K562 (cell line): Measurements from ENCODE around the gene CTRB1. TPM values are rescaled to one million over a fixed set of nuclear protein-coding genes. Genes with fewer than 3 reads are reported as not detected.

ENCODE experiments used
- ATAC-seq: fragments of 200-7000 bp; cut with Tn5 transposase; 3 replicates; pipeline ENCODE4 v1.9.1; 2020; ENCODE audit warnings: moderate library complexity
- BruUV-seq: library from RNA; stranded (reverse); fragments of 400-500 nt; replicated peaks from 2 replicates; lab custom pipeline; 2021; lab: Mats Ljungman, UMichigan
- CTCF ChIA-PET: fragments of 300-600 bp; formaldehyde crosslinking; extraction: SDS; loops from one replicate; lab custom pipeline; 2021; ENCODE audit warnings: low intra/inter-chr PET ratio; lab: Yijun Ruan, JAX
- POLR2A ChIA-PET: fragments of 300-600, 350-650 bp; sonication (Branson Sonifier 250); formaldehyde crosslinking; extraction: SDS; loops from one replicate; lab custom pipeline; 2021; ENCODE audit warnings: antibody characterized with exemption, inconsistent platforms; lab: Yijun Ruan, JAX
- DNase-seq, 4 experiments: peaks; one replicate each; pipeline versions ENCODE4 v3.0.0 to v3.0.0-alpha.2; 2011 to 2018; ENCODE audit warnings: low spot score in 3 of 4, mixed read lengths in 3 of 4; ENCODE audit errors: extremely low read depth in 1 of 4
- FAIRE-seq: peaks from 2 replicates; lab custom pipeline; 2011; peaks lifted over from hg19 to GRCh38; lab: Jason Lieb, UNC
- H2AFZ ChIP-seq: 2 replicates; pipeline ENCODE4 v1.6.0; 2011; ENCODE audit warnings: low read depth, low read length, control low read depth, inconsistent platforms
- H3K27ac ChIP-seq: fragments of 200-600 bp; 3 replicates; pipeline ENCODE4 v1.8.0; 2011; ENCODE audit warnings: low read depth, mild to moderate bottlenecking, control low read depth, inconsistent platforms, low read length, moderate library complexity, mixed read lengths; ENCODE audit errors: extremely low read depth
- H3K27me3 ChIP-seq, 2 experiments: fragments of 300-600 bp in 1 of 2; 2 replicates in 1 of 2; 3 replicates in 1 of 2; pipeline versions ENCODE4 v1.6.0 to v1.8.0; 2011; ENCODE audit warnings: inconsistent platforms in 2 of 2, low read length in 2 of 2, mild to moderate bottlenecking in 1 of 2, mixed read lengths in 1 of 2, moderate library complexity in 1 of 2; ENCODE audit not compliant: control insufficient read depth in 2 of 2, insufficient read depth in 2 of 2
- H3K36me3 ChIP-seq: fragments of 300-600 bp; 3 replicates; pipeline ENCODE4 v1.8.0; 2011; ENCODE audit warnings: mild to moderate bottlenecking, low read length, inconsistent platforms; ENCODE audit not compliant: control insufficient read depth, insufficient read depth
- H3K4me1 ChIP-seq, 2 experiments: fragments of 200-600 bp in 1 of 2; replicated peaks in 1 of 2; 2 replicates in 1 of 2; 3 replicates in 1 of 2; pipeline versions ENCODE4 v1.5.1 to v1.8.0; 2011; ENCODE audit warnings: inconsistent platforms in 2 of 2, low read length in 2 of 2, mild to moderate bottlenecking in 1 of 2, mixed read lengths in 1 of 2, moderate library complexity in 1 of 2; ENCODE audit not compliant: control insufficient read depth in 2 of 2, insufficient read depth in 2 of 2
- H3K4me2 ChIP-seq: 2 replicates; pipeline ENCODE4 v1.6.1; 2011; ENCODE audit warnings: low read length, control low read depth, inconsistent platforms, mixed read lengths; ENCODE audit not compliant: insufficient read depth
- H3K4me3 ChIP-seq: fragments of 200-600 bp; sonication (generic), shearing (Covaris generic); 2 replicates; pipeline ENCODE4 v1.5.1; 2016; ENCODE audit warnings: control low read depth, inconsistent platforms
- H3K79me2 ChIP-seq: fragments of 200-600 bp; 3 replicates; pipeline ENCODE4 v1.8.0; 2011; ENCODE audit warnings: low read length, inconsistent platforms; ENCODE audit not compliant: control insufficient read depth, insufficient read depth
- H3K9ac ChIP-seq, 2 experiments: 2 replicates each; pipeline versions ENCODE4 v1.6.0 to v1.6.1; 2011; ENCODE audit warnings: low read depth in 2 of 2, low read length in 2 of 2, control low read depth in 1 of 2, inconsistent platforms in 1 of 2, mild to moderate bottlenecking in 1 of 2, mixed read lengths in 1 of 2; ENCODE audit not compliant: insufficient read depth in 1 of 2
- H3K9me1 ChIP-seq: one replicate; pipeline ENCODE4 v1.6.0; 2011; ENCODE audit warnings: inconsistent platforms, mild to moderate bottlenecking, low read length, moderate library complexity; ENCODE audit not compliant: control insufficient read depth, insufficient read depth
- H3K9me3 ChIP-seq: replicated peaks from 2 replicates; pipeline ENCODE4 v1.5.1; 2011; ENCODE audit warnings: low read depth, low read length, inconsistent platforms; ENCODE audit not compliant: control insufficient read depth, insufficient read depth
- H4K20me1 ChIP-seq: replicated peaks from 2 replicates; pipeline ENCODE4 v1.6.1; 2011; ENCODE audit warnings: low read length, inconsistent platforms, mixed read lengths; ENCODE audit not compliant: control insufficient read depth, insufficient read depth
- BRD9 ChIP-seq: fragments of 450-650 bp; IDR thresholded peaks from 2 replicates; pipeline ENCODE4 v1.6.1; 2018; ENCODE audit warnings: low read depth; ENCODE audit not compliant: partially characterized antibody
- CBFA2T3 ChIP-seq: fragments of 450-650 bp; IDR thresholded peaks from 2 replicates; pipeline ENCODE4 v1.6.1; 2017
- GTF2E2 ChIP-seq: fragments of 200-800 bp; sonication (Bioruptor generic); IDR thresholded peaks from 2 replicates; pipeline ENCODE4 v1.6.1; 2016; ENCODE audit warnings: missing genetic modification characterization, missing compliant biosample characterization
- HOXB6 ChIP-seq: fragments of 250-450 bp; sonication (Bioruptor Pico); IDR thresholded peaks from 2 replicates; pipeline ENCODE4 v1.5.1; 2022; ENCODE audit warnings: mild to moderate bottlenecking, borderline replicate concordance
- JUND ChIP-seq, 2 experiments: IDR thresholded peaks; 2 replicates in 1 of 2; 3 replicates in 1 of 2; pipeline ENCODE4 v1.6.1; 2011; ENCODE audit warnings: borderline replicate concordance in 2 of 2, low read depth in 2 of 2, low read length in 2 of 2, improper control_type of control experiment in 1 of 2, missing biosample characterization in 1 of 2, missing genetic modification characterization in 1 of 2, missing genetic modification reagents in 1 of 2
- NFE2L1 ChIP-seq: fragments of 450-650 bp; IDR thresholded peaks from 2 replicates; pipeline ENCODE4 v1.6.1; 2016; ENCODE audit warnings: missing genetic modification characterization, low read depth, mild to moderate bottlenecking, missing compliant biosample characterization, moderate library complexity, borderline replicate concordance
- PRMT5 ChIP-seq: sonication (generic); formaldehyde crosslinking; IDR thresholded peaks from 2 replicates; pipeline ENCODE4 v1.5.0; 2020; ENCODE audit warnings: missing genetic modification reagents
- RCOR1 ChIP-seq, 2 experiments: IDR thresholded peaks; 2 replicates each; pipeline ENCODE4 v1.6.1; 2012; ENCODE audit warnings: low read depth in 2 of 2, low read length in 2 of 2, borderline replicate concordance in 1 of 2, improper control_type of control experiment in 1 of 2
- SPI1 ChIP-seq: IDR thresholded peaks from 2 replicates; pipeline ENCODE4 v1.6.1; 2011; ENCODE audit warnings: low read depth, low read length, control low read depth, borderline replicate concordance
- TRIM28 ChIP-seq: fragments of 450-650 bp; IDR thresholded peaks from 2 replicates; pipeline ENCODE4 v1.6.1; 2017
- ZBTB26 ChIP-seq: fragments of 450-650 bp; formaldehyde crosslinking; IDR thresholded peaks from 2 replicates; pipeline ENCODE4 v1.4.0; 2022; ENCODE audit warnings: missing genetic modification characterization
- ZNF408 ChIP-seq: fragments of 250-450 bp; sonication (Bioruptor Pico); IDR thresholded peaks from 2 replicates; pipeline ENCODE4 v1.4.0; 2020; ENCODE audit warnings: low read depth, mild to moderate bottlenecking, moderate library complexity
- WGBS: fragments of 100-300 bp; shearing (Covaris generic); methylation state at CpG from one replicate; pipeline ENCODE4 v1.1.6; 2016; ENCODE audit warnings: low coverage, mixed read lengths; ENCODE audit not compliant: insufficient coverage; ENCODE audit errors: missing lambda C conversion rate; 5-methylcytosine and 5-hydroxymethylcytosine counted together
- in situ Hi-C: fragments of 300-500 bp; cut with MboI; formaldehyde crosslinking; loops from 4 replicates; pipeline ENCODE4 v1.15.0; 2018; ENCODE audit warnings: inconsistent platforms, mixed read lengths
- intact Hi-C: fragments of 100-400 bp; cut with micrococcal nuclease; formaldehyde crosslinking; loops from 2 replicates; pipeline ENCODE4 v1.14.2; 2022
- polyA plus RNA-seq, 8 experiments: library from polyadenylated mRNA; depleted of rRNA in 4 of 8; stranded (reverse) in 5 of 8; unstranded in 3 of 8; fragments of >200 nt; fragmentation: Nextera tagmentation in 2 of 8; fragmentation: Illumina TruSeq in 1 of 8; extraction: Ambion mirVana in 2 of 8; extraction: Trizol in 1 of 8; gene quantifications; 2 replicates each; pipeline versions ENCODE4 v1.2.1 to v1.2.3, GENCODE V29; 2011 to 2014; ENCODE audit warnings: inconsistent platforms in 1 of 8, missing spikeins in 1 of 8
- total RNA-seq, 7 experiments: library from RNA; depleted of rRNA in 6 of 7; stranded (reverse); fragments of >200 nt in 6 of 7; fragmentation: Illumina TruSeq in 2 of 7; extraction: Trizol in 2 of 7; gene quantifications; 2 replicates each; pipeline versions ENCODE4 v1.2.1 to v1.2.3, GENCODE V29; 2011 to 2021; ENCODE audit warnings: low replicate concordance in 1 of 7
- TF ChIP-seq, protein P1 (sequence below): fragments of 200-400 bp; formaldehyde crosslinking; IDR thresholded peaks from 2 replicates; pipeline ENCODE4 v1.6.1; 2017; ENCODE audit warnings: mild to moderate bottlenecking, low read depth, low read length, moderate library complexity

CTRB1 gene
- total and polyA plus RNA-seq, 9 of the 15 experiments (the other 6 are each of a cell fraction or from before 2014, with no cell fraction given), result 2.3 TPM; not detected in 8

DNA sequence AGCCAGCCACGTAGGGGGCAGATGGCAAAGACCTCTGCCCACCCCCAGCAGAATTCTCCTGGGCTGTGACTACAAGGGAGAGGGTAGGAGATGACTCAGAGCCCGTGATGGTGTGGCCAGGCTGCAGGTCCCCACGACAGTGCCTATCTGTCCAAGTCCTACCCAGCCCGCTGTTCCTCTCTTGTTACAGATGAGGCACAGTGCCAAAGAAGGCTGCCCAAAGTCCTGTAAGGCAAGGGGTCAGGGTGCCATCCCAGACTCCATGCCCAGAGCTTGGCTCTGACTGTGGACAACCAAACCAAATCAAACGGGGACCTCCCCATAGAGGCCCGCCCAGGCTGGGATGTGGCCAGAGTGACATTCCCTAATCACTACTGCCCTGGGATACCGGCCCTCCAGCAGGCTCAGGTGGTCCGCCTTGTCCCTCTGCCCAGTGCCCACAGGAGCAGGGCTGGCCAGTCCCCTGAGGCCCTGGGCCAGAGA lies 45.2 kb downstream of the CTRB1 start:
- TSS peak; percentile 39 for BruUV-seq
- no peaks in the 10 kb centered on the region for H3K36me3 ChIP-seq
- H3K27me3 ChIP-seq, result no peaks in the 10 kb centered on the region
- intact Hi-C loops (no loop called here), in situ Hi-C loops (no loop called here)
- no peaks in the 10 kb centered on the region for H4K20me1 ChIP-seq
- H3K4me1 ChIP-seq, result peaks cover 4 to 55% of the 10 kb centered on the region in 2 experiments; a peak in 3 of 5 replicates
- no peaks in the 10 kb centered on the region for H3K9me1 ChIP-seq
- no peak overlapping the region for H3K27ac ChIP-seq
- no peak overlapping the region for H3K4me3 ChIP-seq
- ATAC-seq, result no peak
- no peak overlapping the region for H3K4me2 ChIP-seq
- peak; percentile 29 for FAIRE-seq
- DNase-seq, result no peak
- WGBS, result 53% methylated on average over 7 of the region's 8 CpGs
- ChIA-PET CTCF (no interaction called here), POLR2A (no interaction called here)
- no peak overlapping the region for H2AFZ ChIP-seq
- no peaks in the 10 kb centered on the region for H3K9me3 ChIP-seq
- H3K79me2 ChIP-seq, result peaks cover 6% of the 10 kb centered on the region; the same call in 1 of the 3 replicates
- TF ChIP-seq SPI1, result no peak
- TF ChIP-seq RCOR1 (IDR thresholded peaks at IDR 0.05; ENCODE audit: borderline replicate concordance in 1 of 2, low read depth in 2 of 2, low read length in 2 of 2), result no peak
- TF ChIP-seq ZNF408 (CRISPR knock-in tag), result no peak
- no peak for TF ChIP-seq NFE2L1 (tag)
- TF ChIP-seq GTF2E2 (tag), result no peak
- no peak for TF ChIP-seq BRD9
- TF ChIP-seq JUND (IDR thresholded peaks at IDR 0.05; ENCODE audit: borderline replicate concordance, low read depth, low read length), result no peak
- no peak for TF ChIP-seq JUND (tag; IDR thresholded peaks at IDR 0.05; ENCODE audit: borderline replicate concordance, low read depth, low read length)
- TF ChIP-seq PRMT5 (CRISPR knock-in tag), result no peak
- TF ChIP-seq, protein P1, sequence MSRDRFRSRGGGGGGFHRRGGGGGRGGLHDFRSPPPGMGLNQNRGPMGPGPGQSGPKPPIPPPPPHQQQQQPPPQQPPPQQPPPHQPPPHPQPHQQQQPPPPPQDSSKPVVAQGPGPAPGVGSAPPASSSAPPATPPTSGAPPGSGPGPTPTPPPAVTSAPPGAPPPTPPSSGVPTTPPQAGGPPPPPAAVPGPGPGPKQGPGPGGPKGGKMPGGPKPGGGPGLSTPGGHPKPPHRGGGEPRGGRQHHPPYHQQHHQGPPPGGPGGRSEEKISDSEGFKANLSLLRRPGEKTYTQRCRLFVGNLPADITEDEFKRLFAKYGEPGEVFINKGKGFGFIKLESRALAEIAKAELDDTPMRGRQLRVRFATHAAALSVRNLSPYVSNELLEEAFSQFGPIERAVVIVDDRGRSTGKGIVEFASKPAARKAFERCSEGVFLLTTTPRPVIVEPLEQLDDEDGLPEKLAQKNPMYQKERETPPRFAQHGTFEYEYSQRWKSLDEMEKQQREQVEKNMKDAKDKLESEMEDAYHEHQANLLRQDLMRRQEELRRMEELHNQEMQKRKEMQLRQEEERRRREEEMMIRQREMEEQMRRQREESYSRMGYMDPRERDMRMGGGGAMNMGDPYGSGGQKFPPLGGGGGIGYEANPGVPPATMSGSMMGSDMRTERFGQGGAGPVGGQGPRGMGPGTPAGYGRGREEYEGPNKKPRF, result no peak
- no peak for TF ChIP-seq HOXB6 (CRISPR knock-in tag)
- no peak for TF ChIP-seq ZBTB26 (CRISPR knock-in tag)
- no peak for TF ChIP-seq CBFA2T3
- no peak for TF ChIP-seq TRIM28
- H3K9ac ChIP-seq, result peak overlapping the region in 1 of 2 experiments; percentile 58; a peak in 1 of 4 replicates
